Stimulated activated CD8-positive, alpha-beta memory T cell treated with anti-CD3 and anti-CD28 coated beads, Interleukin-4, amount 100 ng/mL, for 4 hours (primary cell): ENCODE measurements around the gene DNAH17.

Experiments
- DNase-seq, 2 donors: peaks; one replicate each; pipeline ENCODE4 v3.0.0-alpha.2; 2020; ENCODE audit warnings: low read depth in 2 of 2, low spot score in 1 of 2

DNAH17 gene

DNA sequence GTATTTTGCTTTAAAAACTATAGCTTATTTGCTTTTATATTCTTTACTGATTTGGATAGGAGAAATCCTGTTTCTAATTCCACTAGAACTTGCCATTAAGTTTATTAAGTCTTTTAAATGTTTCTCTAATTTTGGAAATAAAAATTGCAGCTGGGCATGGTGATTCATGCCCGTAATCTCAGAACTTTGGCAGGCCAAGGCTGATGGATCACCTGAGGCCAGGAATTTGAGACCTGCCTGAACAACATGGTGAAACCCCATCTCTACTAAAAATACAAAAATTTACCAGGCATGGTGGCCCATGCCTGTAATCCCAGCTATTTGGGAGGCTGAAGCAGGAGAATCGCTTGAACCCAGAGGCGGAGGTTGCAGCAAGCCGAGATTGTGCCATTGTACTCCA is 30.7 kb downstream of the DNAH17 start:
- no peak for DNase-seq

GRCh38 chr17:78544881-78545755 is 32.1 kb downstream of the DNAH17 start:
- DNase-seq = no peak

- no peak for DNase-seq
These were observed 35.5 kb downstream of the DNAH17 start for GRCh38 chr17:78541488-78542206.

GRCh38 chr17:78539781-78540180 is 37.4 kb downstream of the DNAH17 start:
- DNase-seq = no peak

- DNase-seq = no peak
These were observed 39.0 kb downstream of the DNAH17 start for GRCh38 chr17:78538033-78538776.

GRCh38 chr17:78537217-78537860 is 39.9 kb downstream of the DNAH17 start:
- no peak for DNase-seq

DNA sequence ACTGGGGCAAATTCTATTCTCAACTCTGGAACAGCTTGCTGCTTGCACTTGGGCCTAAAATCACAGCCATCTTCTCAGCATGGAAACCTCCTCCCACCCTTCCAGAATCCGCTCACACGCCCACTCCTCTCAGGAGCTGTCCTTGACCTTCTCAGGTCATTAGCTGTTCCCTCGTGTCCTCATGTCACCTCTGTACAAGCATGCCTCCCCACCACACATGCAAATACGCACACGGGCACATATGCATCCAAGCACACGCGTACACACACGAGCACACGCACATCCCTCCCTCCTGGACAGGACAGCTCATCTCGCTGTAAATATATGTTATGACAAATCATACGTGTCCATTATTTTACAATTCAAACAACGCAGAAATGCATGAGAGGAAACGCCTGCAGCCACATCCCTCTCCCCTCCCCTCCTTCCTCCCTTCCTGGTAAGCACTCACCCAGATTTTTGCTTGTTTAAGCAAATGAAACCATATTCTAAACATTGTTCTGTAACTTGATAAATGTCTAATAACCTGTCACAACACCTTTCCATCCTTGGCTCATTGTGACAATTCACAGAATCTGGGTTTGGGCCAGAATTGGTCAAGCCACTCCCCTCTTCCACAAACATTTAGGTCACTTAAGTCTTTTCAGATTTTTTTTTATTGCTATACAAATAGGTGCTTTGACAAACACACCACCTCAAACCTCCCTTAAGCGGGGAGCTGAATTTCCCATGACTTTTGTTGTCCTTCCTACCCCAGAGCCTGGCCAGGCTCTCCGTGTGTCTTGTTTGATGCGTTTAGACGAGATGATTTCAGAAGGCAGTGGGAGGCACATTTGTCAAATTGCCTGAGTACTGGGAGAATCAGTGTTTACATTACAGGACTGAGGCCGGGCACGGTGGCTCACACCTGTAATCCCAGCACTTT is 41.7 kb downstream of the DNAH17 start:
- DNase-seq = no peak

DNA sequence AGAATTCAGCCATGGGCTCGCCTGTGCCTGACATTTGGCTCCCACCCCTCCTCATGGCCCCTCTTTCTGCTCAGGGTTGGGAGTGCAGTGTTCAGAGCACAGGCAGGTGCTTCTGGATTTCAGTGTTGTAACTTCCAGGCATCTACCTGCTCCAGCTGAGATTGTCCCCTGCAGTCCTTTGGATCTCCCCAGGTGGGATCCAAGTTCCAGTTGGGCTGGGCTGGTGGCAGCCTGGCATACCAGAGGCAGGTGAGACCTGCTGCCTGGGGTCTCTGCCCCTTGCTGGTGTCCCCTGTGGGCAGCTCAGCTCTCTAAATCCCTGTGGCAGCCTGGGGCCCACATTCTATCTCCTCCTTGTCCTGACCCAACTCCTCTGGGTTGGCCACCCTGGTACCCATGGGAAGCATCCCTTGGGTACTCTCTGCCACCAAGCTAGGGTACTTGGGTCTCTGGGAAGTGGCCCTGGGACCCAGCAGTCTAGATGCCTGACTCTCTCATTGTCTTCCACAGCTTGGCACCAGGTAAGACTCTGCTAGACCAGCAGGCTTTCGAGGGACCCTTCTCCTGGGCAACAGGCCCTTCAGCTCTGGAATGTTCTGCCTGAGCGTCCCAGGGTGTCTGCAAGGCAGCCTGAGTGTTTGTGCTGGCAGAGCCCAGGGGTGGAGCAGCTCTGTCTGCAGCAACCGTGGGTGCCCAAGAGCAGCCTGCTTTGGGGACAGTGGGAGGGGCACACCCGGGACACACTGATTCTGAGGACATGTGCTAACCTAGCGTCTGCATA is 42.5 kb downstream of the DNAH17 start:
- DNase-seq = no peak

GRCh38 chr17:78532922-78533640 is 44.1 kb downstream of the DNAH17 start:
- DNase-seq = no peak

GRCh38 chr17:78532311-78532710 is 44.9 kb downstream of the DNAH17 start:
- no peak for DNase-seq

DNA sequence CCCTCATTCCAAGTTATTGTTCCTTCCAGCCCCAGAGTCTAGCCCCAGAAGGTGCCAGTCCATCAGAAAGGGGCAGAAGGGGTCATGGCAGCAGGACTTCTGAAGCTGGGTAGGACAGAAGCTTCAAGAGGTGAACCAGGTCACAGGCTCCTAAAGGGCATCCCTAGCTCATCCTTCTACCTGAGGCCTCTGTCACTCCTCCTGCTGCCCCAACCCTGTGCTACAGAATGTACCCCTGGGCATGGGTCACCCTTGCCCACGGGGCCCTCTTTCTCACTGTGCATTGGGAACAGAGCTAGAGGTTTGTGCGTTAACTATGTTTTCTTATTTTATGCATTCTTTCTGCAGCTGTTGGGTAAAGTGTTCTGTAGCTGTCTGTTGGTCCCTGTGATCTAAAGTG is 46.5 kb downstream of the DNAH17 start:
- no peak for DNase-seq

- no peak for DNase-seq
These were observed 47.1 kb downstream of the DNAH17 start for GRCh38 chr17:78529871-78530670.

GRCh38 chr17:78529251-78529650 is 47.9 kb downstream of the DNAH17 start:
- no peak for DNase-seq

DNA sequence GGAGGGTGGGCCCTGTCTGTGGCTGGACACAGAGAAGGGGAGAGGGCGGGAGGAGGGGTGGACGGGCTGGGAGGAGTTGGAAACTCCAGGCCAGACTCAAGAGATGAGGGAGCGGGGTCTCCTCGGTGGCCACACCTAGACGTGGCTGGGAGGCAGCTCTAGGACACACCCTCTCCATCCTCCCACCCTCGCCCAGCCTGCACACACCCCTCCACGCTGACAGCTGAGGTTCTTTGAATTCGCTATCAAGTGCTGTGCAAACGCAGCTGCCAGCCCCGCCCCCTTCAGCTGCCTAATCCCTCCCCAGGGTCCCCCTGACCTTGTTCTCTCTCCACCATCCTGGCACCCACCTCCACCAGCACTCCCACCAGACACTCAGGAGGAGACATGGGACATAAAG is 48.7 kb downstream of the DNAH17 start:
- DNase-seq = no peak

GRCh38 chr17:78527345-78527744 is 49.9 kb downstream of the DNAH17 start:
- no peak for DNase-seq

- no peak for DNase-seq
These were observed 50.8 kb downstream of the DNAH17 start for GRCh38 chr17:78526231-78527025.

DNA sequence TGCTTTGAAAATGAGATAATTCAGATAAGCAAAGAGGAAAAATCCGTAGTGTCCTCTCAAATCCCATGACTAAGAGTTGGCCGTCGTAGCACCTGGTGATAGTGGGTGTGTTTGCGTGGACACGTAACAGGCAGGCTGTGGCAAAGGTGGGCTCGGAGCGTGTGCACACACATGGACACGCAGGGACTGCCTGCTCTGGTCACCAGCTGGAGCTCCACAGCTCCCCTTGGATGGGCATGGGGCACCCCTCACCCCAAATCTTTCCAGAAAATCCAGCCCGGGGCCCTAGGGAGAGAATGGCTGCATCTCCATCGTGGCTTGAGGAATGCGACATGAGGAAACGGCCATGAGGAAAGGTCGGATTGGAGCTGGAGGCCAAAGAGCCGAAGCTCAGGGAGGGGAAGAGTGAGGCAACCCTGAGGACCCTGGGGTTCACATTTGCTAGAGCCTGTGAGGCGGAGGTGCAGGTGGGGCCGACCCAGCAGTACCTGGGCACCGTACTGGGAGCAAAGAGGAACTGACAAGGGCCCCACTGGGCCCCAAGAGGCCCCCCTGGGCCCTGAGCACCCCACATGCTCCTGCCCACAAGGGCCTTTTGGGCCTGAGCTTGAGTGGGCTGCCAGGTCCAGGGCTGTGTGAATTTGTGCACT is 51.6 kb downstream of the DNAH17 start:
- no peak for DNase-seq
